DMS153 treated with DMSO at 0.1 percent for 48 hours (cell line): ENCODE data around the gene INPP1.

Experiments
- DNase-seq: peaks from one replicate; lab custom pipeline; 2025; ENCODE audit not compliant: unreplicated experiment; lab: John Stamatoyannopoulos, UW

The INPP1 gene

DNA sequence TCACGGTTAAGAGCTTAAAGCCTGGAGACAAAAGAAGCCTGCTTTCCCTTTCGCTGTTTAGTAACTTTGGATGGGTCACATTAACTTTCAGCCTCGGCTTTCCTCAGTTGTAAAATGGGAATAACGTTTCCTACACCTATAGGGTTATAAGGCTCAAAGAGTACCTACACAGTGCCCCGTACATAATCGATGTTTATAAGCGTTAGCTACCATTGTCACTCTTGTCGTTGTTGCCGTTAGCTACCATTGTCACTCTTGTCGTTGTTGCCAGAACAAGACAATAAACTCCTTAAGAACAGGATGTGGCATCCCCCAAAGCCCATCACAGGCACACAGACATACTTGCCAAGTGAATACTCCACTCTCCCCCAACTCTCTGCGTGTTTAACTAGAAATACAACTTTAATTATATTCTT lies 63.9 kb downstream of the INPP1 start:
- no peak for DNase-seq

DNA sequence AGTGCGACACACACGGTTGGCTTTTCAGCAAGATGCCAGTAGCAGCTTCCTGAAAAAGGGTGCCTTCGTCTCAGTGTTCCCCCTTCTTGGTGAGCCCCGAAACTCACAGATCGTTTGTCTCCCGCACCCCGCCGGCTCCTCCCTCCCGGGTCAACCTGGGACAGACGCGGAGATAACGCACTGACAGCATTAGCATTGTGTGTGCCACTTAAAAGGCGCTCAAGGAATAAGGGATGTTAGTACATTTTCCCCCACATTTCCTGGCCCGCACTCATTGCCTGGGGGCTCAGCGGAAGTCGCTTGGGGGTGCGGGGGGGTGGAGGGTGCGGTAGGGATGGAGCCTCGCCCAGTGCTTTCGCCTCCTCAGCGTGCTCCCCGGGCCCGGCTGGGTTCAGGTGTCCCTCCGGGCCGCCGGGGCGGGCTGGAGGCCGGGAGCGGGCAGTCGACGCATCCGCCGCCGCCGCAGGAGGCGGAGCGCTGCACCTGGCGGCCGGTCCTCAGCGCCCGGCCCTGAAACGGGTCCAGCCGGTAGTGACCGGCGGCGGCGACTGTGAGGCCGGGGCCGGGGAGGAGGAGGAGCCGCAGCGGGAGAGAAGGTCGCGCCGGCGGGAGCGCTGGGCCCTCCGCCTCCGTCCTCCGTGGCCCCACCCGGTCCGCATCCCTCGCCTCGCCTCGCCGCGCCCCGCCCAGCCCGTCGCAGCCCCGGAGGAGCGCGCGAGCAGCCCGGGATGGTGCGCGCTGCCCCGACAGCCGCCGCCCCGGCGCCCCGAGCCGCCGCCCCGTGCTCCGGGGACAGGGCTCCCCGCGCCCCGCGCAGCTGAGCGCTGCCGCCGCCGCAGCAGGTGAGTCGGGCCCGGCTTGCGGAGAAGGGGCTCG lies 64.5 kb downstream of the INPP1 start, which contains the start of gene MFSD6:
MFSD6 (plus strand) TSS at position 694 of the 876 bp plus-strand sequence. CDS start 27,675 bp downstream, outside the sequence.
- peak; percentile 23 for DNase-seq

DNA sequence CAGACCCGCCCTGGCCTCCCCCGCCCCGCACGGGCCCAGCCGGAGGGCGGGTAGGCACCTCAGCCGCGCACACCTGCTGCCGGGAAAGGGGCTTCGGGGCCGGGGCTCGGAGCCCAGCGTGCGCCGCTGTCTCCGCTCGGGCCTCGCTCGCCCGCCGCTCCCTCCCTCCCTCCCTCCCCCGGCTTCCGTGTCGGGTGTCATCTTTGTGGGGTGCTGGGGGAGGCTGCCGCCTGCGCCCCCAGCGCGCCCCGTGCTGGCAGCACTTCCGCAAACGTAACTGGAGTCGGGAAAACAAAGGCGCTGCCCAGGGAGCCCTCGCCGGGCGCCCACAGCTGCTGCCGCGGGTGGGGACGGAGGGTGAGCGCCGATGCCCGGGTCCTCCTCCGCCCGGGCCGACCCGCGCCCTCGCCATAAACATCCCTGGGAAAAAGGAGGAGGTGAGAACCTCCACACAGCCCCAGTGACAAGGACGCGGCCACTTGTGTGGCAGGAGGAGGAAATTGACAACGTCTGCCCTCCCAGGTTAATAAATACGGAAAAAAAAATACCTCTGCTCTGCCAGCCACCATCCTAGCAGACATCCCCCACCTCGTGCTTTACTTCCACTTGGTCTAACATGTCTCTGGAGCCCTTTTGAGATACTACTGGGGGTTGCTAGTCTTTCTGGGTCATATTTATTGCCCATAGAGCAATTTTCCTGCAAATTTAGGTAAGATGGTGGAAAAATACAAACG lies 65.3 kb downstream of the INPP1 start:
- peak; percentile 46 for DNase-seq

DNA sequence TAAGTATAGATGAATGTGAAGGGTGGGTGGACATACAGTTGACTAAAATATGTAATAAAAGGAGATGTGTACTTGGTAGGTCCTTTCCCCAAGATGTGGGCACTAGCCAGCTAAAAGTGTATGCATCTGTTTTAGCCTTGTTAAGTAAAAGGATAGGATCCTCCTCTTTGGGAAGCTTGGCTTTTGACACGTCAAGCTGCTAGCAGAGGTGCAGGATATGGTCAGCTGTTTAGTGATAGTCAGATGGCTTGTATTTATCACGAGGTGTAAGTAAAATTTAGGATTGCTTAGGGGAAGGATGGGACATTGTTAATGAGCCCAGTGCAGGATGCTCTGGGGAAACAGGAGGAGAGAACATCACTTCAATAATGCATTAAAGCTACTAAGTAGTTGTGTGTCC lies 66.2 kb downstream of the INPP1 start:
- DNase-seq: no peak

DNA sequence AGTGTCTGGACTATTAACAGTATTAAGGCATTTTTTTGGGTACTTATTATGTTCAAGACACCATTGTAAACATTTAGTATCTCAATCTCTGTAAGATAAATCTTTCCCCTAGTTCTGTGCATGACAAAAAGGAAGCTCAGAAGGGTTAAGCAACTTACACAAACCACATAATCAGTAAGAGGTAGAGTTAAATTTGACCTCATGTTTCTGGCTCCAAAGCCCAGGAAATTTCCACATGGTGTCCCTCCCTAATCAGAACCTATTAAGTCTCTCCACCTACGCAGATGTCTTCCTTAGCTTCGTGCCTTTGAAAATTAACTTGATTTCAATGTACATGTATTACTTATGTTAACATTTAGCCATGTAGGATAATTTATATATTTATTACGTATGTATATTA lies 66.8 kb downstream of the INPP1 start:
- no peak for DNase-seq

DNA sequence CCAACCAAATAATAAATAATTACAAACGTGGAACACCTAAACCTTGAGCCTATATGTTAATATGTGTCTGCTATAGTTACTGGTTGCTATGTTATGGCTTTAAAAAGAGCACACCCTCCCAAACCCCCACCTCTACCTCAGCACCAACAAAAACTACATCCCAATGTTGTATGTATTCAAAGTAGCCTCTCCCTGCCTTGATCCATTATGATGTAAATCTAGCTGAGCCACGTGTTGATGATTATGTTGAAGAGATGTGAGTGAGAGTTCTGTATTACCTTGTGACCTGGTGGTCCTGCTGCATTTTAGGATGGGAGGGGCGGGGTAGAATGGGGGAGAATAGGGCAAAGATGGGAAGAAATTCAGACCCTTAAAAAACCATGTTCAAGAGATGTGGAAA lies 69.6 kb downstream of the INPP1 start:
- DNase-seq: no peak

DNA sequence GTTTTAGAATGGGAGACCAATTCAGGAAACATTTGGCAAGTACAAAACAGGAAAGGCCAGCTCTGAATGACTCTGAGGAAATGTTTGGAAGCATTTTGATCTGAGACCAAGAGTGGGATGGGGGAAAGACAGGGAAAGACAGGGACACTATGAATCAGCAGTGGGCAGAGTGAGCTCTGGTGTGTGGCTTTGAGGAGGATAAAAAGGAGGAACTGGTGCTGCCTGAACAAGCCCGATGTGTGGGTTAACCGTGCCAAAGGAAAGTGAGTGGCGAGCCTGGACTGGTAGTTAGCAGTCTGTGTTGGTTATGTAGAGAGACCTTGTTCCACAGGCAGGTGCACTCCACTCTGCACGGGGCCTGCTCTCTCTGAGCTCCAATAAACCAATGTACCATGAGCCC lies 70.0 kb downstream of the INPP1 start:
- DNase-seq: peak; percentile 38

DNA sequence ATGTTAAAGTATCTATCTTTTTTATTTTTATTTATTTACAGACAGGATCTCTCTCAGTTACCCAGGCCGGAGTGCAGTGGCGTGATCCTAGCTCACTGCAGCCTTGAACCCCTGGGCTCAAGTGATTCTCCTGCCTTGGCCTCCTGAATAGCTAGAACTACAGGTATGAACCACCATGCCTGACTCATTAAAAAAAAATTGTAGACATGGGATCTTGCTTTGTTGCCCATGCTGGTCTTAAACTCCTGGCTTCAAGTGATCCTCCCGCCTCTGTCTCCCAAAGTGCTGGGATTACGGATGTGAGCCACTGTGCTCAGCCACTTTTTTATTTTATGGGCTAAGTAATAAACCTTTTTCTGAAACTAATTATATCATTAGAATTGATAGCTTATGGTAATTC lies 71.9 kb downstream of the INPP1 start:
- DNase-seq: no peak

DNA sequence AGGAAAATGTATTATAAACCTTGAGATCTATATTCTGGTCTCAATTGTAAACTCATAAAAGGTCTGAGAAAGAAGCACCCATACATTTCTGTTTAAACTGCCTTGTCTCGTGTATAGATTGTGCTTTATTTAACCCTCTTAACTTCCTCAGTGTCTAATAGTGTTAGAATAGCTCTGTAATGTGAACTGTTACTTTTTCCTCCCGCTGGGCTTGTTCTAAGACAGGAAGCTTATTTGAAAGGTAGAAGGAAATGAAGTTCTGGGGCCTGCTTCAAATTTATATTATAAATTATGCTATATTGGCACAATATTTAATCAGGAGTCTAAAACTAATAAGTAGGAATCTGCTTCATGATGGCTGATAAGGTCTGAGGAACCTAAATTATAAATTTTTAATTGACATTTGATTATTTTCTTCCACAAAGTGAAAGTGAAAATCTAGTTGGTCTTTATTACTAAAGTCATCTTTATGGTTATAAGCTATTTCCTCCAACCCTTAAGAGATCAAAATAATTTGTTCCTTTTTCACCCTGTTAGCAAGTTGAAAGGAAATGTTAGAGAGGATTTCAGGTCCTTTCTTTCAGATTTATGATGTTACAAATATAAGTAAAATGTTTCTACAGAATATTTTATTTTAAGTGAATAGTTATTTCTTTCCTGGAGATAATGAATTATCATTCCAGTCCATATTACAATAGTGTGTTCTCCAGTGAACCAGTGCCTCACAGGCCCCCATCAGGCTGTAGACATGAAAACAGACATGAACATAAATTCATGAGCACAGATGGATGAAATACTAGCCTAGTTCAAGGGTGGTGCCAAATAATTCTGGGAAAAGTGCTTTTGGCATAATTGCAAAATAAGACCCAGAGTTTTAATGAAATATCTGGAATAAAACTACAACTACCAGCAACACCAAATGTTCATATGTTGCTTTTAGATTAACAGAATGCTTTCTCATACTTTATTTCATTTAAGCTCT lies 72.7 kb downstream of the INPP1 start:
- no peak for DNase-seq

DNA sequence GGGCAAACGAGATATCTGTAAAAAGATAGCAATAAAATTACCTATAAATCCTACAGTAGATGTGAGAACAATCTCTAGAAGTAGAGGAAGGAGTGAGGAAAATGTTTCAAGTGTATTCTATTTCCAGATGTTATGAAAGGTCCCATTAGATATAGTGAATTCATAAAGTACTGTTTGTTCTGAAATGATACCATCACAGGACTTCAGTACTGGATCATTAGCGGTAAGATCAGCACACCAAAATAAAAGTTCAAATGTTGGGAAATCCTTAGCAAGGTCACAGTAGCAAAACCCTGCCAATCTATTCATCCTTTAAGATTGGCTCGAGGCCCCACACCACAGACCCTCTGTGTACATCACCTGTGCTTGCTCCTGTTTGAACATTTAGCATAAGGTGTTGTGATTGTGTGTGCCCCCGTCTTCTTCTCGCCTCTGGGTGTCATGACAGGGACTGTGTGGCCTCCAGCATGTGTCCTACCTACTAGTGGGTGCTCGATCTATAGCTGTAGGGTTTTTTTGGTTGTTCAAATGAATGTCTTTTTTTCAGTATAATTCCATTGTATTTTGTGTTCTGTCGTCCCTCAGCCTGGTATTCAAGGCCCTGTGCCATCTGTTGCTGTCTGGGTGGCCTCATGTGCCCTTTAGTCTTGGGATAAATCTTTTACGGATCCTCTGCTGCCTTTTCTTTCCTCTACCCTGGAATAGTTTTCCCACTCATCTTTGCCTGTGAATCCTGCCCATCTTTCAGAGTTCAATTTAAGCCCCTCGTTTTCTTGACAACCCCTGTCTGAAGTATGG lies 73.9 kb downstream of the INPP1 start:
- no peak for DNase-seq

DNA sequence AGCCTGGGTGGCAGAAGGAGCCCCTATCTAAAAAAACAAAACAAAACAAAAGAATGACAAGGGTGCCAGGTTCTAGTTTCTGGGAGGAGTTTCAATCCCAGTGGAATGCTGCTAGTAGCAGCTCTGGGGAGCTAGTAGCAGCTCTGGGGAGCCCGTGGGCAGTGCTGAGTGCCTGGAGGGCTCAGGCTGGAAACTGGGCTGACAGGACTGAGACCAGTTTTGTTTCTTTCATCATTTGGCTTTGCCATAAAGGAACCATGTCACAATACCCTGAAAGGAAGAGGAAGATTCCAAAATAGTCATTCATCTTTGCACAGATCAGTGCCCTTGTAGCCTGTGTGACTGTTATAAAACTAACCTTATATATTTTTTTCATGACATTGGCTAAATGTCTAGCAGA lies 75.3 kb downstream of the INPP1 start:
- no peak for DNase-seq

DNA sequence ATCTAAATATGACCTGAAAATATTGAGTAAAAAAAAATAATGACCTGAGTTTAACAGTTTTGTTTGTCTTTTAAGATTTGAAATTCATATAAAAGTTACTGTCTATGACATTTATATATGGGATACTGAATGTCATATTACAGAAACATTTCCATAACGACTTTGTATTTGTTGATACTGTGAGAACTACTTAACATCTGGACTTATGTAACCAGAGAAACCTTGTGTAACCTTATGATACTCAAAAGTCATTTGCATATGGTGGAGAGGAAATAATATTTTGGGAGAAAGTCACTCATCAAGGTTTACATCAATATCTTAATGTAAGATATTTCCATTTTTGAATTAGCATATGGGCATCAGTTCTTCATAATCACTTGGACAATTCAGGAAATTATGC lies 77.4 kb downstream of the INPP1 start:
- no peak for DNase-seq
